HTERT RPE-1 (cell line): Measurements from ENCODE around the gene ERVW-1.
"Not testable (repeated sequence)": the region's sequence is repeated elsewhere in the genome, so short reads cannot be mapped to it uniquely, and the experiment has no call there.

Experiments
- in situ Hi-C: fragments of 300-500 bp; cut with MboI; formaldehyde crosslinking; loops from 4 replicates; pipeline ENCODE4 v1.14.3; 2020; ENCODE audit warnings: low sequenced_read_pairs

Gene ERVW-1, protein sequence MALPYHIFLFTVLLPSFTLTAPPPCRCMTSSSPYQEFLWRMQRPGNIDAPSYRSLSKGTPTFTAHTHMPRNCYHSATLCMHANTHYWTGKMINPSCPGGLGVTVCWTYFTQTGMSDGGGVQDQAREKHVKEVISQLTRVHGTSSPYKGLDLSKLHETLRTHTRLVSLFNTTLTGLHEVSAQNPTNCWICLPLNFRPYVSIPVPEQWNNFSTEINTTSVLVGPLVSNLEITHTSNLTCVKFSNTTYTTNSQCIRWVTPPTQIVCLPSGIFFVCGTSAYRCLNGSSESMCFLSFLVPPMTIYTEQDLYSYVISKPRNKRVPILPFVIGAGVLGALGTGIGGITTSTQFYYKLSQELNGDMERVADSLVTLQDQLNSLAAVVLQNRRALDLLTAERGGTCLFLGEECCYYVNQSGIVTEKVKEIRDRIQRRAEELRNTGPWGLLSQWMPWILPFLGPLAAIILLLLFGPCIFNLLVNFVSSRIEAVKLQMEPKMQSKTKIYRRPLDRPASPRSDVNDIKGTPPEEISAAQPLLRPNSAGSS

DNA sequence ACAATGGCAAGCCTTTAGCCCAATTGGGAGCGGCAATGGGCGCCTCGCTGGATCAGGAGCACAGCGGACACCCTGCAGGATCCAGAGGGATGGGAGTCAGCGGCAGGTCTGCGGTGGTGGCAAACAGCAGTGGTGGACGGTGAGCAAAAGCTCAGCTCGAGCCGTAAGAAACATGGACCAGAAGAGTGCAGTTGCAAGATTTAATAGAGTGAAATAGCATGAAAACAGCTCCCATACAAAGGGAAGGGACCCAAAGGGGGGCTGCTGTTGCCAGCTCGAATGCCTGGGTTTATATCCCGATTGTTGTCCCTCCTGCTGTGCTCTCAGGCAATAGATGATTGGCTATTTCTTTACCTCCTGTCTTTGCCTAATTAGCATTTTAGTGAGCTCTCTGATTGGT lies at the start of gene ERVW-1:
ERVW-1 (minus strand) TSS at position 266 of the 400 bp plus-strand sequence. CDS start 7,565 bp downstream, outside the sequence.
- in situ Hi-C loops, result not testable (repeated sequence)

DNA sequence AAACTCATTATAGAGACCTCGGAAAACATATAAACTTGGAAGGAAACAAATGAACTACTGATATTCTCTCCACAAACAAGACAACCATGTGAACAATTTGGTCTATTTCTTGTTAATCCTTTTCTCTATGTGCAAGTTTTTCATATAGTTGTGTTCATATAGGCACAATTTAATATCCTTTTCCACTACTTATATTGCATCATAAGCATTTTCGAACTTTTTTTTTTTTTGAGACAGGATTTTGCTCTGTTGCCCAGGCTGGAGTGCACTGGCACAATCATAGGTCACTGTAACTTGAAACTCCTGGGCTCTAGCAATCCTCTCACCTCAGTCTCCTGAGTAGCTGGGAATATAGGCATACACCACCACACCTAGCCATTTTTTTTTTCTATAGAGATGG lies 45.4 kb upstream of the ERVW-1 start:
- in situ Hi-C loops, result no loop called here

DNA sequence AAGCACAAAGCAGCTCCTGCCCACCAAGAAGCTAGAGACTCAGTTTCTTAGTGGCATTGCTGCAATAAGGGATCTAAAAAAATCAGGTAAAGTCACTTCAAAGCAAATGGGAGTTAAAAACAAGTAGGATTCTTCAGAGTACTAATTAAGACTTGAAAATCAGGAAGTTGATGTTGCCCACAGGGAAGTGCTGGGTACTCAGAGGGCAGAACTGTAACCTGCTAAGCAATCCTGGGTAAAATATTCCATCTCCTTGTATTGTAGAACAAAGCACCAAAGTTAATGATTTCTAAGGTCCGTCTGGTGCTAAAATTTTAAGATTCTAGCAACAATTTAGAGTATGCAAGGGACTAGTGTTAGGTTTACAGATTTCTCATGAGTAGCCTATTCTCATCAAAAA lies 42.3 kb upstream of the ERVW-1 start:
- in situ Hi-C loops, result no loop called here

DNA sequence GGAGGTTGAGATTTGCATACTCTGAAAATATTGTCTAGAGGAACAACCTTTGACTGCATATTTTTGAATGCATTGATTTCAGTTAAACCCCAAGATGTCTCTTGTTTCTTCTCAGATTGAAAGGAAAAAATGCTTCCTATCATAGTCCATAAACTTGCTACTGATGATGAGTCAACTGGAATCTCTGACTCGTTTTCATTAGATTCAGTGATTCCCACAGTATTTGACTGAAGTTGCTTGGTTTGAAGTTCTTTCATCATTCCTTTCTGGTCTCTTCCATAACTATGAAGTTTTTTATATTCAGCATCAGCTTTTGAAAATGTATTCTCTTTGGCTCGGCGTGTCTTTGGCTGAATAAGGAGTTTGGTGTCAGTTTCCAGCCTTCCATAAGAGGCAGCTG lies 39.9 kb upstream of the ERVW-1 start:
- in situ Hi-C loops, result no loop called here

DNA sequence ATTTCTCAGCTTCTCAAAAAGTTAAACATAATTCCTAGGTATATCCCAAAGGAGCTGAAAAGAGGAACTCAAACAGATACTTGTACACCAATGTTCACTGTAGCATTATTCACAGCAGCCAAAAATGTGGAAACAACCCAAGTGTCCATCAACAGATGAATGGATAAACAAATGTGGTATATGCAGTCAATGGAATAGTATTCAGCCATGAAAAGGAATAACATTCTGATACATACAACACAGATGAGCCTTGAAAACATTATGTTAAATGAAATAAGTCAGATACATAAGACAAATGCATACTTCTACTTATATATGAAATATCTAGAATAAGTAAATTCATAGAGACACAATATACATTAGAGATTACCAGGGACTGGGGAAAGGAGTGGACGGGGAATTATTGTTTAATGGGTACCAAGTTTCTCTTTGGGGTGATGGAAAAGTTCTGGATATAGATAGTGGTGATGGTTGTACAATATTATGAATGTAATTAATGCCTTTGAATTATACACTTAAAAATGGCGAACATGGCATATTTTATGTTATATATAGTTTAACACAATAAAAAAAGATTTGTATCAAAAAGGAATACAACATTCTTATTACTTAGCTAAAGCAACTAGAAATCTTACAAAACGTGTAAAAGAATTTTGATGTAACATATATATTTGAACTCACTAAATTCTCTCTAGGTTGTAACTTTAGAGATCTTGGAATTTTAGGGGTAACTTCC lies 35.6 kb upstream of the ERVW-1 start:
- in situ Hi-C loops, result no loop called here

DNA sequence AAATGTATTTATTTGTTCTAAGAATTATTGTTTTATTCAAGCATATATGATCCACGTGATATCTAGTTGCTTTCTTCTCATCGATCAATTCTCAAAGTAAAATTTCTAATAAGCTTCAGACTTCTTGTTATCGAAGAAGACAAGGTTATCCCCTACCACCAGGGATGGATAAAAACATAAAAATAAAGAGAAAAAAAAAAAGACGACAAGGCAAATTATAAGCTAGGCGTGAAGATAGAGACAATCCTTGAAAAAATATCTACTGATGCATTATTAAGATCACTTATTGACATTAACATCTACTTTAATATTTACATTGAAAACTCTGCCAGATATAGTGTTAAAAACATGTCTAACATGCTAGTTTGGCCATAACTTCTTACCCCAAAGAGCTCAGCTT lies 31.2 kb upstream of the ERVW-1 start:
- in situ Hi-C loops, result no loop called here

DNA sequence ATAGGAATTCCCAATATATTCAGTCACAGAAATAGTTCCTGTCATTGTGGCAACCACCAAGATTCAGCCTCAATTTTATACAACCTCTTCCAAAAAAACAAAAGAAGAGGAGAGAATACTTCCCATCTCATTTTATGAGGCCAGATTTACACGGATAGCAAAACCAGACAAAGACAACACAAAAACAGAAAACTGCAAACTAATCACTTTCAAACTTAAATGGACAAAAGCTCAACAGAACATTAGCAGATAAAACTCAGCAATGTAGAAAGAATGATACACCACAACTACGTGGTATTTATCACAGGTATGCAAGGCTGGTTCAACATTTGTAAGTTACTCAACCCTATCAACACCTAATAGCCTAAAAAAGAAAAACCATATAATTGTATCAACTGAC lies 28.6 kb upstream of the ERVW-1 start:
- in situ Hi-C loops, result no loop called here

DNA sequence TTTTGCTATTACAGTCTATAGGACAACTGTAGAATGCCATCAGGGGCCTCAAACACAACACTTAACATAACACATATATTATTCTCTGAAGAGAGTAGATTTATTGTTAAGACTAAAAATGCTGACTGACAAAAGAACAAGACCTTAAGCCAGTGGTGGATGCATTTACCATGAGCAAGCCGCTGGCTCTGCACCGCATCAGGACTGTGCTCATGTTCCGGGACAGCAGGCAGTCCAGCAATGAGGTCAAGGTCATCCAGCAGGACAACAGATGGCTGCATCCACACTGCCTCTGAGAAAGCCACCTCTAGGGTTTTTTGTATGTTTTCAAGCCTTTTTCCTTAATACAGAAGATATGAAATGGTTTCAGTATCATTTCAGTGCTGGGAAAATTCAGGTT lies 26.8 kb upstream of the ERVW-1 start:
- in situ Hi-C loops, result no loop called here

DNA sequence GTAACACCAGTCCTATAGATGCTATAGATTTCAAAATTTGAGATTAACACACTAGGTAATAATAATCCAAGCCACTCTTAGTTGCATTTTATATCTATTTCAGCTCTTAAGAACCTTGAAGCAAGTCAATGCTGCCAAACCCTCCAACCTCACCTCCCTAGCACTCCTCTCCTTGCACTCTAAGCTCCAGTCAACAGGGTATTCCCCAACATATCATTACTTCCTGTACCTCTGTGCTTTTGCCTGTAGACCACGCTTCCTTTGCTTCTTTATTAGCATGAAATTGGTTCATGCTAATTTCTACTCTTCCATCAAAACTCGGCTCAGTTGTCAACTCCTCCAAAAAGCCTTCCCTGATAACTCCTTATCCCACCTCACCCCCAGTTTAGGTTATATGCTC lies 26.0 kb upstream of the ERVW-1 start:
- in situ Hi-C loops, result no loop called here

DNA sequence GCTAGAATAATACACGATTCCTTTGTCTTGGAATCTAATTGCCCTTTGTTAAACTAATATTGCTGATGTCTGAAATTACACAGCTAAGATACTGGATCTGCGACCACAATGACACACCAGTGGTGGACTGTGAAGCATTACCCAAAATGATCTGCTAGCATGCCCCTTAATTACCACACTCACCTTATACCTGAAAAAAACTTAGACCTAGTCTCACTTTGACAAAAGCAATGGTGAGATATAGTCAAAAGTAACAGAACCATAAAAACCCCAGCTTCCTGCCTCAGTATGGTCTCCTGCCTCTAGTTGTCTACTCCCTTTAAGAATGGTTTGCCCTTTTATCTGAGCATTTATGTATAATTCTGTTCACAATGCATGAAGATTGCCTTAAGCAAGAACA lies 20.8 kb upstream of the ERVW-1 start:
- in situ Hi-C loops, result no loop called here

DNA sequence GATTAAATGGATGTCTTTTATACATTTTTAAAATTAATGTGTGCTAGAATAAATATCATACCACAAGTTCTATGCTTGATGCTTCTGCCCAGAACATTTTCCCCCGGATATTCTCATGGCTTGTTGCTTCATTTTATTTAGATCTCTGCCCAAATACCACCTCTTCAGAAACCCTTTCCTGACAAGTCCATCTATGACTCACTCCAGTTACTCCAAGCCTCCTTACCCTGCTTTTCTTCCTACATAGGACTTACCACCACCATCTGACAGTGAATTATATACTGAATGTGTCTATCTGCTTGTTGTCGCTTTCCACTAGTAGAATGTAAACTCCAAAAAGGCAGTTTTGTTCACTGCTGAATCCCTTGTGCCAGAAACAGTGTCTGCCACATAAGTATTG lies 19.1 kb upstream of the ERVW-1 start:
- in situ Hi-C loops, result no loop called here

DNA sequence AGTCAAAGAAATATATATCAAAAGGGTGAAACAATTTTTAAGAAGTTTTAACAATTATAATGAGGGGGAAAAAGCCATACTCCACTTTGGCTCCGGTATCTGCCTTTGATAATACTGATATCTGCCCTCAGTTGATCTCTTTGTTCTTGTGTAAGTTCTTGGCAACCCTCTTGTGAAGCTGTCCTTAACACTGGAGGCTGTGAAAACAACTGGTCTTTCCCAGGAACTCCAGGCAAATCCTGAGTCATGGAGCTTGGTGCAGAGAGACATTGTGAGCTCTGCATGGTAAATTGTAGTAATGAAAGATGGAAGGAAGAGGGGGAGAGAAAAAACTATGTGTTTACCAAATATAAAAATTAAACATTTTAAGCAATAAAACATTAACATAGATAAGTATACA lies 11.9 kb upstream of the ERVW-1 start:
- in situ Hi-C loops, result no loop called here

DNA sequence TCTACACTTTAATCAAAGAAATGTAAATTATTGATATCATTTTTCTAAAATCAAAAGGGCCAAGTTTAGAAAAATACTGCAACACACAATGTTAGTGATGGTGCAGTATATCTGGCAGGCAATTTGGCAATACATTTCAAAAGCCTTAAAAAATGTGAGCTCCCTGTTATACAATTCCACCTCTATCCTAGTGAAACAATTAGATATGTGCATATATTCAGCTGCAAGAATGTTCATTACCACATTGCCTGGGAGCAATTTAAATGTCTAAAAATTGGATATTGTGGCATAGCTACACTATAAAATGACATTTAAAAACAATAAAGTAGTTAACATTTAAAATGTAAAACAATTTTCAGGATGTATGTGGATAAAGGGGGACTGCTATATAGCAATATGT lies 10.1 kb upstream of the ERVW-1 start:
- in situ Hi-C loops, result no loop called here

DNA sequence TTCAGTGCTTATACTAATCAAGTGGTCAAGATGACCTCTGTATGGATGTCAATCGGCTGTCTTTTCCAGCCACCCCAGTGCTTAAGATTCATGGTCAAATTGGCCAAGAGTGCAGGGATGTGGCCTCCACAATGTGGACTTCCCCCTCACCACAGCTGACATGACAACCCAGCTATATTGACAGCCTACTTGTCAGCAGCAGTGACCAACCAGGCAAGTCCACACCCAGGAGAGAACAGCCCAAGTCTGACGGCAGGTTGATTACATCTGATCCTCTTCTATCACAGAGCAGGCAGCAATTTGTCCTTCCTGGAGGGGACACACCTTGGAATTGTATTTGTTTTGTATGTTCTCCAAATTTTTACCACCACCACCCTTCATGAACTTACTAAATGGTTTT lies 8.2 kb upstream of the ERVW-1 start:
- in situ Hi-C loops, result no loop called here

DNA sequence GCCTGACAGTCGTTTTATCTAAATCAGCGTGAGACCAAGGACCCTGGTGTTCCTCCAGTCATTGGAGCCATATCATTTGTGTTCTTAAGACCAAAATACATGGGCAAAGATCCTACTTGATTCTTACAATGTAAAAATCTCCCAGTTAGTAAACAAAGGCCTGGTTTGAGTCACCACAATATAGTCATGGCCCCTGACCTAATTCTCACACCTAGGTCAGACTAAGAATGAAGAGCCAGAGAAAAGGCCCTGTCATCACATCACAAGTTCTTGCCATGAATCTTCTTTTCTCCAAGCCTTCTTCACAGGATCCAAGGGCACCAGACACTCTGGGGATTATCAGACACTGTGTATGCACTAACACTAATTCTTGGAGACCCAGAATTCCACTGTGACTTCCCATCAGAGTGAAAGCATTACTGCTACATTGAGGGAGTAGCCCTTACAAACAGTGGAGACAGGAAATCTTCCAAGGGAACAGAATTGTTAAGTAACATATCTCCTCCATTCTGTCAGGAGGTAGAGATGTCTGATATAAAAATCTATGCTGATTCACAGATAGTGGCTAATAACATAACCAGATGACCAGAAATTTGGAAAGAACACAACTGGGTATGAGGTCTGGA lies 7.6 kb upstream of the ERVW-1 start:
- in situ Hi-C loops, result no loop called here

DNA sequence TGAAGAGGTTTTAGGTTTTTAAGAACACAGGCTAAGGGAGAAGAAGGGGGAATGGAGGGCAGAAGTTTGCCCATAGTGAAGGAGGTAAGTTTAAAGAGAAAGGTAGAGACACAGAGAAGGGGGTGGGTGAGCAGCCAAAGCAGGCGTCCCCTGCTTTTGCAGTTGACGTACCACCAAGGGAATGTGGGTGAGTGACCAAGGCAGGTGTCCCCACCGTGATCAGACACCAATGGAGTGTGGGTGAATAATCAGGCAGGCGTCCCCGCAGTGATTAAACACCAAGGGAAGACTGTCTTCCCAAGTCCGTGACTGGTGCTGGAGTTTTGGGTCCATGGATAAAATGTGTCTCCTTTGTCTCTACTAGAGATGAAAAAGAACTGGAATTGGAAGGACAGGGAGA lies 6.5 kb upstream of the ERVW-1 start:
- in situ Hi-C loops, result not testable (repeated sequence)

DNA sequence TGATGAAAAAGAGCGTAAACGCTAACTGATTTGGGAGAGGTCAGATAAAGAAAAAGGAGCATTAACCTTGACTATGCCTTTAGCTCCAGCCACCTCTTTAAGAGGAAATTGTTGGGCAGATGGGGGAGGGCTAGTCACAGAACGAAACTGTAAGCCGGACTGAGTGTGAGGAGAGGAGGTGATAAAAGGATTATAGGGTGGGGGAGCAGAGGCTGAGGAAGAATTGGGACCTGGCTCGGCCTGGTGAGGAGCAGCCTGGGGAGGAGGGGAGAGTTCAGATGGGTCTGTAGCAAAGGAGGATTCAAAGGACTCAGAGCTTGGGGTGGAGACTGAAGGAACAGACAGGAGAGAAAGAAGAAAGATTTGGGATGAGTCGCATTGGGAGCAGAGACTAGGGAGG lies 5.9 kb upstream of the ERVW-1 start:
- in situ Hi-C loops, result not testable (repeated sequence)

DNA sequence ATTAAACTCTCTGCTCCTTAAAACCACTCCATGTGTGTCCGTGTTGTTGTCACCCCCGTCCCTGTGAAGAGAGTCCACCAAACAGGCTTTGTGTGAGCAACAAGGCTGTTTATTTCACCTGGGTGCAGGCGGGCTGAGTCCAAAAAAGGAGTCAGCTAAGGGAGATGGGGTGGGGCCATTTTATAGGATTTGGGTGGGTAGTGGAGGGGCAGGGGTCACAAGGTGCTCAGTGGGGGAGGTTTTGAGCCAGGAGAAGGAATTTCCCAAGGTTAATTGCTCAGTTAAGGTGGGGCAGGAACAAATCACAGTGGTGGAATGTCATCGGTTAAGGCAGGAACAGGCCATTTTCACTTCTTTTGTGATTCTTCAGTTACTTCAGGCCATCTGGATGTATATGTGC lies 1.4 kb upstream of the ERVW-1 start:
- in situ Hi-C loops, result not testable (repeated sequence)

DNA sequence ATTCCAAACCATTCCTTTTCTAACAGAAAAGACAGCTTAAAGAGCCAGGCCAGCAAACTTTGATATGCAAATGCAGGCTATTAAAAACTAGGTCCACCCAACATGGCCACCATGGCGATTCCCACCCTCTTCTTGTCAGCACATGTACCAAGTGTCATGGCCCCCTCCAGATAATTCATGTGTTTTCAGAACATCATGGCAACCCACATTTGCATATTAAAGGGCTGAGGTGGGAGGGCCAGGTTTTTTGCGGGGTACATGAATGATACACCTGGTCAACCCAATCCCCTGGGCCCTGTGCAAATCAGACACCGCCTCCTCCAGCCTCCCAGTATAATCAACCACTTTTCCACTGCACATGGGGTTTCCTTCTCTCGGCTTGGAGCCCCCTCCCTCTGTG lies 965 bp upstream of the ERVW-1 start:
- in situ Hi-C loops, result no loop called here

DNA sequence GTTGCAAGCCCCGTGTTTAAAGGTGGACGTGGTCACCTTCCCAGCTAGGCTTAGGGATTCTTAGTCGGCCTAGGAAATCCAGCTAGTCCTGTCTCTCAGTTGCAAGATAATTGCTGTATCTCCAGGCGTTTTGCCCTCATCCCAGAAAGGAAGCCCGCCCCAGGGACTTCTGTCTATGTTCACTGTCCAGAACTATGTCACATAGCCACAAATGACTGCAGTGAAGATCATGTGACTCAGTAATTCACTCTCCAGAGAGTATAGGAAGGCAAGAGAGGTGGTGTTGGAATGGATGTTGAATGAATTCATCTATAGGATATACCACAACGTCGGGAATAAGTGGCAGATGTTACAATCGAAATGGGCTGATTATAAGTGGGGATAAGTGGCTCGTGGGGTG lies 349 bp upstream of the ERVW-1 start:
- in situ Hi-C loops, result no loop called here

DNA sequence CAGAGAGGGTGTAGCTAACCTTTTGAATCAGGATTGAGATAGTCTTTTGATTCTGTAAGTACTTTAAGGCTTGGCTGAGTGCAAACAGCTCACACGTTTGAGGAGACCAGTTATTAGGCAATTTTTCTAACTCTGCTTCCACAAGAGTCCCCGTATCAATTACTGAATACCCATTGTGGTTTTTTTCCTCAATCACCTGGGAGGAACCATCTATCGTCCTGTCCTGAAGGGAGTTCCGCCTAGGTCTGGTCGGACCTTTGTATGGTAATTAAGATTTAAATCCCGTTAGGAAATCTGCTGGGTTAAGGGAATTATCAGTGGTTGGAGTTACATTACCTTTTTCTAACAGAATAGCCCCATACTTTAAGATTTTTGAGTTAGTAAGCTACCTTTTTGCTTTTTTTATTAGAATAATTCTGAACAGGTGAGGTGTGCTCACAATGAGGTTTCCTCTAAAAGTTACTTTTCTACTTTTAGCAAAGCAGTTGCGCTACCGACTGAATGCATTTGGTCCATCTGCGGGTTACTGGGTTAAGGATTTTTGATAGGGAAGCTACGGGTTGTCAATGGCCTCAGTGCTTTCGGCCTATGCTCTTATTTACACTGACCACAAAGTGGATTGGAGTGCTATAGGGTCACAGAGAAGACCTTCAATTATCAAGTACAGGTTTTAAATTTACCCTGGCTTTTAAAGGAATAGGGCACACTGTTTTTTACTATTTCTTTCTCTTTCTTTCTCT lies 1.7 kb downstream of the ERVW-1 start:
- in situ Hi-C loops, result not testable (repeated sequence)
